AG04450 (cell line): ENCODE measurements around the gene SLC12A9. TPM values are rescaled to one million over a fixed set of nuclear protein-coding genes. Genes with fewer than 3 reads are reported as not detected.

ENCODE experiments used
- CTCF ChIA-PET: fragments of 300-600, 350-600 bp; formaldehyde crosslinking; extraction: SDS; loops from one replicate; lab custom pipeline; 2022; ENCODE audit warnings: antibody characterized with exemption, inconsistent platforms; lab: Charles Lee
- POLR2A ChIA-PET: fragments of 350-600 bp; formaldehyde crosslinking; extraction: SDS; loops from one replicate; lab custom pipeline; 2021; ENCODE audit warnings: antibody characterized with exemption, inconsistent platforms; lab: Yijun Ruan, JAX
- DNase-seq: peaks from one replicate; pipeline ENCODE4 v3.0.0-alpha.2; 2011; ENCODE audit warnings: low read depth, low spot score
- H3K27ac ChIP-seq: one replicate; pipeline ENCODE4 v1.5.1; 2012; ENCODE audit warnings: low read depth, low read length, control low read depth
- H3K27me3 ChIP-seq: one replicate; pipeline ENCODE4 v1.6.0; 2012; ENCODE audit warnings: low read length; ENCODE audit not compliant: control insufficient read depth, insufficient read depth
- H3K4me3 ChIP-seq: 2 replicates; pipeline ENCODE4 v1.5.1; 2011; ENCODE audit warnings: mild to moderate bottlenecking, low read depth, low read length, control low read depth
- H3K9me3 ChIP-seq: 2 replicates; pipeline ENCODE4 v1.5.1; 2012; ENCODE audit warnings: low read length; ENCODE audit not compliant: control insufficient read depth, insufficient read depth
- polyA plus RNA-seq: library from polyadenylated mRNA; depleted of rRNA; stranded (reverse); fragments of >200 nt; gene quantifications from 2 replicates; pipeline ENCODE4 v1.2.3, GENCODE V29; 2011
- TF ChIP-seq, protein P1 (sequence below): IDR thresholded peaks from 2 replicates; pipeline ENCODE4 v1.5.1; 2011; ENCODE audit warnings: low read depth, low read length, control low read depth, inconsistent platforms

SLC12A9 gene
- polyA plus RNA-seq, 1 experiment = 10.8 TPM

DNA sequence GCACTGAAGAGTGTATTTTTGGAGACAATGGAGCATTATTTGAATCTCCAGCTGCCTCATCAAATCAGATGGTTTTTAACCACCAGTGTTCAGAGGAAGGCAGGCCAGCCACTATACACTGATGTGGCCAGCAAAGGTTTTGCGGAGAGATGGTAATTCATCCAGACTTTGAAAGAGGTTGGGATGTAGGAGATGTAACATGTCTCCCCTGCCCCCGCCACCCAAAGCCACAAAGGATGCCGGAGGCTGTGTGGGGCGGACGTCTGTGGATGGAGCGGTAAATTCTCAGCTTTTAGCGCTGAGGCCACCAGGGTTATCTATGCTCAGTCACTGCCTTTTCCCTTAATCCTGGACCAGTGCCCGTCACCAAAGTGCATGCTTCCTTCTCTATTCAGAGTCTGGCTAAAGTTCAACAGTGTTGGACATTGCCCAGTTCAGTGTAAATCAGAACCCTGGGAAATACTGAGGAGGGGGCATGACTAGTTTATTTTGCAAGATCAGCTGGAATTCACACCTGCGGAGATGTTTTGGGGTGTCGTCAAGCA, 11.0 kb downstream of the SLC12A9 start:
- H3K27me3 ChIP-seq = no peaks in the 10 kb centered on the region
- ChIA-PET POLR2A (no interaction called here), CTCF (interaction anchor here (1.0 kb wide), 1 partner anchor 12 kb away, joined by 4 read pairs; no protein-coding TSS in a partner anchor)
- TF ChIP-seq, protein P1, sequence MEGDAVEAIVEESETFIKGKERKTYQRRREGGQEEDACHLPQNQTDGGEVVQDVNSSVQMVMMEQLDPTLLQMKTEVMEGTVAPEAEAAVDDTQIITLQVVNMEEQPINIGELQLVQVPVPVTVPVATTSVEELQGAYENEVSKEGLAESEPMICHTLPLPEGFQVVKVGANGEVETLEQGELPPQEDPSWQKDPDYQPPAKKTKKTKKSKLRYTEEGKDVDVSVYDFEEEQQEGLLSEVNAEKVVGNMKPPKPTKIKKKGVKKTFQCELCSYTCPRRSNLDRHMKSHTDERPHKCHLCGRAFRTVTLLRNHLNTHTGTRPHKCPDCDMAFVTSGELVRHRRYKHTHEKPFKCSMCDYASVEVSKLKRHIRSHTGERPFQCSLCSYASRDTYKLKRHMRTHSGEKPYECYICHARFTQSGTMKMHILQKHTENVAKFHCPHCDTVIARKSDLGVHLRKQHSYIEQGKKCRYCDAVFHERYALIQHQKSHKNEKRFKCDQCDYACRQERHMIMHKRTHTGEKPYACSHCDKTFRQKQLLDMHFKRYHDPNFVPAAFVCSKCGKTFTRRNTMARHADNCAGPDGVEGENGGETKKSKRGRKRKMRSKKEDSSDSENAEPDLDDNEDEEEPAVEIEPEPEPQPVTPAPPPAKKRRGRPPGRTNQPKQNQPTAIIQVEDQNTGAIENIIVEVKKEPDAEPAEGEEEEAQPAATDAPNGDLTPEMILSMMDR = no peak
- DNase-seq = no peak
- no peak overlapping the region for H3K27ac ChIP-seq
- no peak overlapping the region for H3K4me3 ChIP-seq
- H3K9me3 ChIP-seq = peaks cover 3% of the 10 kb centered on the region; the same call in 1 of the 2 replicates

DNA sequence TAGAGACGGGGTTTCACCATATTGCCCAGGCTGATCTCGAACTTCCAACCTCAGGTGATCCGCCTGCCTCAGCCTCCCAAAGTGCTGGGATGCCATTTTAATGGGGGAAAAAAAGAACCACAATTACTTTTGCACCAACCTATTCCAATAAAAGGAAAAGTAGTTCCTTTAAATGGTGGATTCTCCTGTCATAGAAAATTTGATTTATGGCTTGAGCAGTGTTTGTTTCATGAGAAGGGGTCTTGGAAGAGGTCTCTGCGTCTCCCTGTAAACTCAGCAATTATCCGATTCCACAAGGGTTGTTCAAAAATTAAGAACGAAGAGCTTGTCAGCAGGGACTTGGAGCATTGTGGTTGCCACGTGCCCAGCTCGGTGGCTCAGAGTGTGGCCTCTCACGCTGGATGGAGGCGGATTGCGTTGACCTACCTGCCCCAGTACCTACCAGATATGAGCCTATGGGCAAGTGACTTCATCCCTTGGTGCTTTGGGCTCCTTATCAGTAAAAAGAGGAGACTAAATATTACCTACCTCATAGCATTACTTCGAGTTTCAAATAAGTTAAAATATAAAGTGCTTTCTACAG, 11.8 kb downstream of the SLC12A9 start:
- H3K4me3 ChIP-seq = no peak overlapping the region
- TF ChIP-seq, protein P1 = no peak
- CTCF ChIA-PET = interaction anchor here (0.7 kb wide), 1 partner anchor 8 kb away, joined by 3 read pairs; no protein-coding TSS in a partner anchor
- H3K27me3 ChIP-seq = no peaks in the 10 kb centered on the region
- DNase-seq = no peak
- POLR2A ChIA-PET = no interaction called here
- H3K27ac ChIP-seq = no peak overlapping the region
- H3K9me3 ChIP-seq = peaks cover 3% of the 10 kb centered on the region; the same call in 1 of the 2 replicates

DNA sequence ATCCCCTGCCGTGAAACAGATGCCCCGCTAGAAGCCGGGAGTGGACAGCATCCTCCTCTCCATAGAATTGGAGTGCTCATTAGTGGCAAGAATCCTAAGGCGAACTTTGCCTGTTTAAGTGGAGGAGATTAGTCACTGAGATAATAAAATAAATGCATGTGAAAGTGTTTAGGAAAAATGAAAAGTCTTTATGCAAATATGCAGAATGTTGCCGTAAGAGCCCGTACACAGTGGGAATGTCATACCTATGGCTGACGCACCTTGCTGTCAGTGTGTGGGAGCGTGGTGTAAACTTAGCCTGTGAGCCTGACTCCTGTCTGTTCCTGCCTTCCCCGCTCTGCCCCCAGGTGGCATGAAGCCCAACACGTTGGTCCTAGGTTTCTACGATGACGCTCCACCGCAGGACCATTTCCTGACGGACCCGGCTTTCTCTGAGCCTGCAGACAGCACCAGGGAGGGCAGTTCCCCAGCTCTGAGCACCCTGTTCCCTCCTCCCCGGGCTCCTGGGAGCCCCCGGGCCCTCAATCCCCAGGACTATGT, 12.9 kb downstream of the SLC12A9 start:
- POLR2A ChIA-PET = no interaction called here
- H3K27me3 ChIP-seq = no peaks in the 10 kb centered on the region
- CTCF ChIA-PET = no interaction called here
- TF ChIP-seq, protein P1 = no peak
- peaks cover 3% of the 10 kb centered on the region; the same call in 1 of the 2 replicates for H3K9me3 ChIP-seq
- DNase-seq = no peak
- no peak overlapping the region for H3K27ac ChIP-seq
- H3K4me3 ChIP-seq = no peak overlapping the region

DNA sequence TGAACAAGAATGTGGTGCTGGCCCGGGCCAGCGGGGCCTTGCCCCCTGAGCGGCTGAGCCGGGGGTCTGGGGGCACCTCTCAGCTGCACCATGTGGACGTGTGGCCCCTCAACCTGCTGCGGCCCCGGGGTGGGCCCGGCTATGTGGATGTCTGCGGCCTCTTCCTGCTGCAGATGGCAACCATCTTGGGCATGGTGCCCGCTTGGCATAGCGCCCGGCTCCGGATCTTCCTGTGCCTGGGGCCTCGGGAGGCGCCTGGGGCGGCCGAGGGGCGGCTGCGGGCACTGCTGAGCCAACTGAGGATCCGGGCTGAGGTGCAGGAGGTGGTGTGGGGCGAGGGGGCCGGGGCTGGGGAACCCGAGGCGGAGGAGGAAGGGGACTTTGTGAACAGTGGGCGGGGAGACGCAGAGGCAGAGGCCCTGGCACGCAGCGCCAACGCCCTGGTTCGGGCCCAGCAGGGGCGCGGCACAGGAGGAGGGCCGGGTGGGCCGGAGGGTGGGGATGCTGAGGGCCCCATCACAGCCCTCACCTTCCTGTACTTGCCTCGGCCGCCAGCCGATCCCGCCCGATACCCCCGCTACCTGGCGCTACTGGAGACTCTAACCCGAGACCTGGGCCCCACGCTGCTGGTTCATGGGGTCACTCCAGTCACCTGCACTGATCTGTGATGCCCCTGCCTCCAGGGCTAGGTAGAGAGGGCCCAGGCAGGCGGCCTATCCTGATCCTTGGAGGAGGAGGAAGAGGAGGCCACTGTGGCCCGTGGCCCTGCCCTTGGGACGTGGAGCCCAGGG, 13.6 kb downstream of the SLC12A9 start:
- POLR2A ChIA-PET = interaction anchor here (1.0 to 1.2 kb wide), 4 partner anchors 9 to 24 kb away, joined by 3 to 9 read pairs (median 6); partner anchors contain the start of genes SLC12A9, SRRT and UFSP1
- CTCF ChIA-PET = interaction anchor here (1.0 kb wide), 1 partner anchor 14 kb away, joined by 3 read pairs; the partner anchor contains the start of gene SLC12A9
- peak overlapping the region; percentile 86 for H3K27ac ChIP-seq

More for the DNA sequence above, 13.6 kb downstream of the SLC12A9 start:
- Histone ChIP-seq H3K9me3 (peaks cover 3% of the 10 kb centered on the region; the same call in 1 of the 2 replicates), H3K4me3 (no peak overlapping the region), H3K27me3 (no peaks in the 10 kb centered on the region)
- DNase-seq = no peak
- TF ChIP-seq, protein P1 = no peak
